ENCODE results near the gene NECAB2.

DNA sequence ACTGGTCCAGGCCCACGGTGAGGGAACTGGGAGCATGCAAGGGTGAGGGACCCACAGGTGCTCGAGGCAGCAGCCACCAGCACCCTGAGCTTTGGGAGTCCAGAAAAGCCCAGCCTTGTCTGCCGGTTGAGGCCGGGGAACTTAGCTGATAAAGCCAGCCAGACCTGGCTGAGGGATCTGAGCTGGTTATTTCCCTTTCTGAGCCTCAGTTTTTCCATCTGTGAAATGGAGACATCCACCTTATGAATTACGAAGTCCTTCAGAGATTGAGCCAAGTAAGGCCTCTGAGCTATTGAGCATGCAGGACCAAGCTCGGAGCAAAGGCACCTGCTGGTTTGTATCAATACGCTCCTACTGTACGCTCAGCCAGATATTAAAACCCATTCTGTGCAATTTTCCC, 13.8 kb downstream of the NECAB2 start:
- TF ChIP-seq KDM5A (IDR thresholded peaks at IDR 0.05) = no peak
- TF ChIP-seq, protein P1, sequence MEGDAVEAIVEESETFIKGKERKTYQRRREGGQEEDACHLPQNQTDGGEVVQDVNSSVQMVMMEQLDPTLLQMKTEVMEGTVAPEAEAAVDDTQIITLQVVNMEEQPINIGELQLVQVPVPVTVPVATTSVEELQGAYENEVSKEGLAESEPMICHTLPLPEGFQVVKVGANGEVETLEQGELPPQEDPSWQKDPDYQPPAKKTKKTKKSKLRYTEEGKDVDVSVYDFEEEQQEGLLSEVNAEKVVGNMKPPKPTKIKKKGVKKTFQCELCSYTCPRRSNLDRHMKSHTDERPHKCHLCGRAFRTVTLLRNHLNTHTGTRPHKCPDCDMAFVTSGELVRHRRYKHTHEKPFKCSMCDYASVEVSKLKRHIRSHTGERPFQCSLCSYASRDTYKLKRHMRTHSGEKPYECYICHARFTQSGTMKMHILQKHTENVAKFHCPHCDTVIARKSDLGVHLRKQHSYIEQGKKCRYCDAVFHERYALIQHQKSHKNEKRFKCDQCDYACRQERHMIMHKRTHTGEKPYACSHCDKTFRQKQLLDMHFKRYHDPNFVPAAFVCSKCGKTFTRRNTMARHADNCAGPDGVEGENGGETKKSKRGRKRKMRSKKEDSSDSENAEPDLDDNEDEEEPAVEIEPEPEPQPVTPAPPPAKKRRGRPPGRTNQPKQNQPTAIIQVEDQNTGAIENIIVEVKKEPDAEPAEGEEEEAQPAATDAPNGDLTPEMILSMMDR (IDR thresholded peaks at IDR 0.05) = no peak
- no peak for TF ChIP-seq MYC (IDR thresholded peaks at IDR 0.05; ENCODE audit: borderline replicate concordance, low read length)

All from A549 (cell line).